Hepatocyte (in vitro differentiated cells): ENCODE measurements around the gene STK17B.

ENCODE experiments used
- CTCF ChIP-seq: fragments of 200-600 bp; sonication (generic); IDR thresholded peaks from 2 replicates; pipeline ENCODE4 v1.5.1; 2016; ENCODE audit warnings: antibody characterized with exemption, mild to moderate bottlenecking; ENCODE audit not compliant: poor library complexity
- EZH2 ChIP-seq: fragments of 200-600 bp; sonication (generic); IDR thresholded peaks from 2 replicates; pipeline ENCODE4 v1.6.1; 2016; ENCODE audit warnings: antibody characterized with exemption, mild to moderate bottlenecking, borderline replicate concordance

DNA sequence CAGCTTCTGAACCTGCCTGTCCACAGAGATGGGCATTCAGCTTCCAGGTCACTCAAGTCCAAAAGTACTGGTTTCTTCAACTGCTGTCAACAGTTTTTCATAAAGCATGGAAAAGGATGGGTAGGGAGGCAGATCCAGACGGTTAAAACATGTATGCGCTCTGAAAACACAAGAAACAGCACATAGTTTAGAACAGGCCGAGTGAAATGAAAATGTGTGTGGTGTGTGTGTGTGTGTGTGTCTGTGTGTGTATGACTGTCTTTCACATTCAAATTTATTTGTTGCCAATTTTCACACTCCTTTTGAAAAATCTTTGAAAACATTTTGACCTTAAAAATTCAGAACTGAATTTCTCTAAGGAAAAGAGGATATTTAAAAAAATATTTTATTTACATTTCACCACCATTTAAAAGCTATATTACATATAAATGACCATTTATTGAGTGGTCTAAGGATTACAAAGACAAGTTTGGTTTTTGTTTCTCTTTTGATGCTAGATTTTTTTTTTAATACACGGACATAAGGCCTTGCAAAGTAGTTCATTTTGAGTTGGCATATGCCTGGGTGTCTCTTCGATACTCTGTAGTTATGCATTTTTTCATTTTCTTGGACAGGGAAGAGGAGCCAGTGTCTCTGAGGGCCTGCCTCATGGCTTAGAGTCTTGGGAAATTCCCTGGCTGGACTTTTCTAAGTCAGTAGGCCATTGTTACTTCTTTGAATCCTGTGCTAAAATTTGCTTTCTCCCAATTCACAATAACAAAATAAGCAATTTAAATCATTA is 30.0 kb upstream of the STK17B start:
- TF ChIP-seq CTCF, result no peak
- no peak for TF ChIP-seq EZH2
